ENCODE measurements around the gene OR6C68. TPM values are rescaled to one million over a fixed set of nuclear protein-coding genes. Genes with fewer than 3 reads are reported as not detected.

The OR6C68 gene
- total and polyA plus RNA-seq, 4 donors, result not detected

DNA sequence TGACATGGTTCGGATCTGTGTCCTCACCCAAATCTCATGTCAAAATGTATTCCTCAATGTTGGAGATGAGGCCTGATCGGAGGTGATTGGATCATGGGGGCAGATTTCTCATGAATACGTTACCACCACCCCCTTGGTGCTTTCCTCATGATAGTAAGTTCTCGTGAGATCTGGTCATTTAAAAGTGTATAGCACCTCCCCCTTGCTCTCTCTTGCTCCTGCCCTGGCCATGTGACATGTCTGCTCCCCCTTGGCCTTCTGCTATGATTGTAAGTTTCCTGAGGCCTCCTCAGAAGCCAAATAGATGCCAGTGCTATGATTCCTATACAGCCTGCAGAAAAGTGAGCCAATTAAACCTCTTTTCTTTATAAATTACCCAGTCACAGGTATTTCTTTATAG, 7.1 kb downstream of the OR6C68 start:
- TF ChIP-seq, protein P1, sequence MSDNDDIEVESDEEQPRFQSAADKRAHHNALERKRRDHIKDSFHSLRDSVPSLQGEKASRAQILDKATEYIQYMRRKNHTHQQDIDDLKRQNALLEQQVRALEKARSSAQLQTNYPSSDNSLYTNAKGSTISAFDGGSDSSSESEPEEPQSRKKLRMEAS (IDR thresholded peaks at IDR 0.05), result no peak
- no peak for TF ChIP-seq EGR1 (IDR thresholded peaks at IDR 0.05; ENCODE audit: low read depth in 2 of 2)
- TF ChIP-seq, protein P2, sequence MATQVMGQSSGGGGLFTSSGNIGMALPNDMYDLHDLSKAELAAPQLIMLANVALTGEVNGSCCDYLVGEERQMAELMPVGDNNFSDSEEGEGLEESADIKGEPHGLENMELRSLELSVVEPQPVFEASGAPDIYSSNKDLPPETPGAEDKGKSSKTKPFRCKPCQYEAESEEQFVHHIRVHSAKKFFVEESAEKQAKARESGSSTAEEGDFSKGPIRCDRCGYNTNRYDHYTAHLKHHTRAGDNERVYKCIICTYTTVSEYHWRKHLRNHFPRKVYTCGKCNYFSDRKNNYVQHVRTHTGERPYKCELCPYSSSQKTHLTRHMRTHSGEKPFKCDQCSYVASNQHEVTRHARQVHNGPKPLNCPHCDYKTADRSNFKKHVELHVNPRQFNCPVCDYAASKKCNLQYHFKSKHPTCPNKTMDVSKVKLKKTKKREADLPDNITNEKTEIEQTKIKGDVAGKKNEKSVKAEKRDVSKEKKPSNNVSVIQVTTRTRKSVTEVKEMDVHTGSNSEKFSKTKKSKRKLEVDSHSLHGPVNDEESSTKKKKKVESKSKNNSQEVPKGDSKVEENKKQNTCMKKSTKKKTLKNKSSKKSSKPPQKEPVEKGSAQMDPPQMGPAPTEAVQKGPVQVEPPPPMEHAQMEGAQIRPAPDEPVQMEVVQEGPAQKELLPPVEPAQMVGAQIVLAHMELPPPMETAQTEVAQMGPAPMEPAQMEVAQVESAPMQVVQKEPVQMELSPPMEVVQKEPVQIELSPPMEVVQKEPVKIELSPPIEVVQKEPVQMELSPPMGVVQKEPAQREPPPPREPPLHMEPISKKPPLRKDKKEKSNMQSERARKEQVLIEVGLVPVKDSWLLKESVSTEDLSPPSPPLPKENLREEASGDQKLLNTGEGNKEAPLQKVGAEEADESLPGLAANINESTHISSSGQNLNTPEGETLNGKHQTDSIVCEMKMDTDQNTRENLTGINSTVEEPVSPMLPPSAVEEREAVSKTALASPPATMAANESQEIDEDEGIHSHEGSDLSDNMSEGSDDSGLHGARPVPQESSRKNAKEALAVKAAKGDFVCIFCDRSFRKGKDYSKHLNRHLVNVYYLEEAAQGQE (IDR thresholded peaks at IDR 0.05), result no peak
- no peak for TF ChIP-seq SP1 (IDR thresholded peaks at IDR 0.05)
- no peak for TF ChIP-seq ATF3 (IDR thresholded peaks at IDR 0.05)
- TF ChIP-seq YY1 (IDR thresholded peaks at IDR 0.05), result no peak
- TF ChIP-seq, protein P3, sequence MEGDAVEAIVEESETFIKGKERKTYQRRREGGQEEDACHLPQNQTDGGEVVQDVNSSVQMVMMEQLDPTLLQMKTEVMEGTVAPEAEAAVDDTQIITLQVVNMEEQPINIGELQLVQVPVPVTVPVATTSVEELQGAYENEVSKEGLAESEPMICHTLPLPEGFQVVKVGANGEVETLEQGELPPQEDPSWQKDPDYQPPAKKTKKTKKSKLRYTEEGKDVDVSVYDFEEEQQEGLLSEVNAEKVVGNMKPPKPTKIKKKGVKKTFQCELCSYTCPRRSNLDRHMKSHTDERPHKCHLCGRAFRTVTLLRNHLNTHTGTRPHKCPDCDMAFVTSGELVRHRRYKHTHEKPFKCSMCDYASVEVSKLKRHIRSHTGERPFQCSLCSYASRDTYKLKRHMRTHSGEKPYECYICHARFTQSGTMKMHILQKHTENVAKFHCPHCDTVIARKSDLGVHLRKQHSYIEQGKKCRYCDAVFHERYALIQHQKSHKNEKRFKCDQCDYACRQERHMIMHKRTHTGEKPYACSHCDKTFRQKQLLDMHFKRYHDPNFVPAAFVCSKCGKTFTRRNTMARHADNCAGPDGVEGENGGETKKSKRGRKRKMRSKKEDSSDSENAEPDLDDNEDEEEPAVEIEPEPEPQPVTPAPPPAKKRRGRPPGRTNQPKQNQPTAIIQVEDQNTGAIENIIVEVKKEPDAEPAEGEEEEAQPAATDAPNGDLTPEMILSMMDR (IDR thresholded peaks at IDR 0.05; ENCODE audit: low read depth, low read length, missing input control), result no peak
- TF ChIP-seq FOXA1 (IDR thresholded peaks at IDR 0.05), result no peak
- TF ChIP-seq FOXA2 (IDR thresholded peaks at IDR 0.05), result no peak
- TF ChIP-seq GABPA (IDR thresholded peaks at IDR 0.05 in 1 of 2, conservative IDR thresholded peaks at IDR 0.05 in 1 of 2), result no peak
- TF ChIP-seq ZBTB33 (IDR thresholded peaks at IDR 0.05), result no peak
- no peak for TF ChIP-seq HNF4A (conservative IDR thresholded peaks at IDR 0.05)
- TF ChIP-seq NR2F2 (IDR thresholded peaks at IDR 0.05), result no peak
- no peak for TF ChIP-seq TAF1 (conservative IDR thresholded peaks at IDR 0.05)
- no peak for TF ChIP-seq HNF4G (IDR thresholded peaks at IDR 0.05)
- no peak for TF ChIP-seq JUND (IDR thresholded peaks at IDR 0.05)
- 88% methylated on average over 4 of the region's 4 CpGs for WGBS
- no peaks in the 10 kb centered on the region for H3K36me3 ChIP-seq (ENCODE audit: control insufficient read depth in 4 of 4, insufficient read depth in 3 of 4, low read depth in 1 of 4, low read length in 3 of 4)
- no peak overlapping the region for H3K4me3 ChIP-seq (ENCODE audit: low read depth in 1 of 3, low read length in 3 of 3)
- H3K9ac ChIP-seq (ENCODE audit: low read depth in 1 of 2, low read length in 2 of 2), result no peak overlapping the region
- peaks cover 0 to 2% (median 0%) of the 10 kb centered on the region in 4 donors for H3K27me3 ChIP-seq (ENCODE audit: control insufficient read depth in 4 of 4, insufficient read depth in 4 of 4, low read length in 3 of 4)
- H3K27ac ChIP-seq (ENCODE audit: low read depth in 1 of 2, low read length in 2 of 2), result no peak overlapping the region
- DNase-seq (ENCODE audit: low spot score), result no peak
- no peaks in the 10 kb centered on the region for H3K4me1 ChIP-seq (ENCODE audit: control insufficient read depth in 4 of 4, insufficient read depth in 4 of 4, low read length in 3 of 4)
- H3K9me3 ChIP-seq (ENCODE audit: control insufficient read depth in 4 of 4, low read length in 3 of 4), result no peaks in the 10 kb centered on the region

DNA sequence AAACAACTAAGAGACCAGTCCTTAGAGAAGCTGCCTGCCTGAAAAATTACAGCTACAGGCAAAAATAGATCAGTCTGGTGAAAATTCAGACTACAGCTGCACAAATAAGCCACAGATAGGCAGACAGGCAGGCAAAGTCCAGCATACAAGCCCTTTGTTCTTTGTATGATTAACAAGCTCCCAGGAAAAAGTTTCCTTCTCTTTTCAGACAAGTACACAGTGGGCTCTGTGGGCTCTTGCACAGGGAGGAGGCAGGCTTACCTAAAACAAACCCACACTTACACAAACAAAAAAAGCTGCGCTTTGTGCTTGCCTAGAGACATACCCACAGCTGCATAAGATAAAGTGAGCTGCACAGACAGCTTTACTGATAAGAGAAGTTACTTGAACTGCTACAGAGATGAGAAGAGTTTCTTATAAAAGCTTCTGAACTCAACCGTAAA, 7.7 kb downstream of the OR6C68 start:
- Histone ChIP-seq H3K9me3 (ENCODE audit: control insufficient read depth in 4 of 4, low read length in 3 of 4) (no peaks in the 10 kb centered on the region), H3K36me3 (ENCODE audit: control insufficient read depth in 4 of 4, insufficient read depth in 3 of 4, low read depth in 1 of 4, low read length in 3 of 4) (no peaks in the 10 kb centered on the region), H3K4me3 (ENCODE audit: low read depth in 1 of 3, low read length in 3 of 3) (no peak overlapping the region), H3K27ac (ENCODE audit: low read depth in 1 of 2, low read length in 2 of 2) (no peak overlapping the region), H3K9ac (ENCODE audit: low read depth in 1 of 2, low read length in 2 of 2) (no peak overlapping the region), H3K4me1 (ENCODE audit: control insufficient read depth in 4 of 4, insufficient read depth in 4 of 4, low read length in 3 of 4) (no peaks in the 10 kb centered on the region), H3K27me3 (ENCODE audit: control insufficient read depth in 4 of 4, insufficient read depth in 4 of 4, low read length in 3 of 4) (peaks cover 0 to 2% (median 0%) of the 10 kb centered on the region in 4 donors)
- DNase-seq (ENCODE audit: low spot score), result no peak
- WGBS, result 15% methylated on average over 2 of the region's 2 CpGs
- TF ChIP-seq JUND (IDR thresholded peaks at IDR 0.05), result no peak
- no peak for TF ChIP-seq RAD21 (IDR thresholded peaks at IDR 0.05)
- peak; percentile 23 for TF ChIP-seq SP1 (IDR thresholded peaks at IDR 0.05)
- peak in 1 of 2 donors; percentile 40 for TF ChIP-seq HNF4A (conservative IDR thresholded peaks at IDR 0.05)
- TF ChIP-seq RXRA (IDR thresholded peaks at IDR 0.05), result no peak
- TF ChIP-seq, protein P2 (IDR thresholded peaks at IDR 0.05), result no peak
- TF ChIP-seq FOXA2 (IDR thresholded peaks at IDR 0.05), result no peak
- TF ChIP-seq GABPA (IDR thresholded peaks at IDR 0.05 in 1 of 2, conservative IDR thresholded peaks at IDR 0.05 in 1 of 2), result no peak
- TF ChIP-seq, protein P3 (IDR thresholded peaks at IDR 0.05; ENCODE audit: low read depth, low read length, missing input control), result no peak
- no peak for TF ChIP-seq EGR1 (IDR thresholded peaks at IDR 0.05; ENCODE audit: low read depth in 2 of 2)

Data from liver (tissue), 9 donors.